Esophagus muscularis mucosa (tissue), 4 donors: ENCODE data around the gene ROBO1. TPM values are rescaled to one million over a fixed set of nuclear protein-coding genes. Genes with fewer than 3 reads are reported as not detected.

Experiments
- DNase-seq: peaks from one replicate; pipeline ENCODE4 v3.0.0-alpha.2; 2017; ENCODE audit errors: extremely low spot score
- H3K27ac ChIP-seq, 4 donors: fragments of 200-600 bp; sonication (generic); replicated peaks in 1 of 4; 1 replicate in 3 of 4; 2 replicates in 1 of 4; pipeline ENCODE4 v1.5.1; 2016 to 2019; ENCODE audit warnings: mild to moderate bottlenecking in 1 of 4
- H3K27me3 ChIP-seq, 4 donors: fragments of 200-600 bp; sonication (generic); one replicate each; pipeline versions ENCODE4 v1.5.1 to v1.6.0; 2016 to 2019
- H3K36me3 ChIP-seq, 4 donors: fragments of 200-600 bp; sonication (generic); one replicate each; pipeline ENCODE4 v1.5.1; 2016 to 2019
- H3K4me1 ChIP-seq, 4 donors: fragments of 200-600 bp; sonication (generic); one replicate each; pipeline ENCODE4 v1.5.1; 2016 to 2019
- H3K4me3 ChIP-seq, 4 donors: fragments of 200-600 bp; sonication (generic); 1 replicate in 2 of 4; 2 replicates in 2 of 4; pipeline ENCODE4 v1.5.1; 2016 to 2019; ENCODE audit warnings: mild to moderate bottlenecking in 4 of 4, moderate library complexity in 1 of 4
- H3K9me3 ChIP-seq, 4 donors: fragments of 200-600 bp; sonication (generic); 1 replicate in 3 of 4; 2 replicates in 1 of 4; pipeline ENCODE4 v1.5.1; 2016 to 2019
- EP300 ChIP-seq: sonication (generic); formaldehyde crosslinking; IDR thresholded peaks from one replicate; pipeline ENCODE4 v1.6.1; 2017; ENCODE audit warnings: antibody characterized with exemption
- POLR2A ChIP-seq: fragments of 450-650 bp; IDR thresholded peaks from one replicate; pipeline ENCODE4 v1.6.1; 2017; ENCODE audit warnings: antibody characterized with exemption, moderate library complexity, mild to moderate bottlenecking, low read depth
- POLR2AphosphoS5 ChIP-seq, 2 donors: sonication (generic); formaldehyde crosslinking; IDR thresholded peaks; one replicate each; pipeline ENCODE4 v1.6.1; 2017; ENCODE audit warnings: antibody characterized with exemption in 2 of 2
- WGBS: methylation state at CpG from one replicate; pipeline ENCODE4 v1.1.5; 2018; 5-methylcytosine and 5-hydroxymethylcytosine counted together
- intact Hi-C: fragments of 100-400 bp; cut with DNase I; formaldehyde crosslinking; loops from one replicate; pipeline ENCODE4 v1.15.1; 2023
- total RNA-seq, 4 donors: library from RNA; depleted of rRNA; stranded (reverse); fragments of >200 nt; gene quantifications; one replicate each; pipeline versions ENCODE4 v1.1.0 to v1.2.1, GENCODE V29; 2016
- TF ChIP-seq, protein P1 (sequence below), 3 experiments: fragments of 200-600 bp in 2 of 3; fragments of 450-650 bp in 1 of 3; sonication (generic) in 2 of 3; IDR thresholded peaks; one replicate each; pipeline ENCODE4 v1.5.1; 2017 to 2019; ENCODE audit warnings: antibody characterized with exemption in 3 of 3, mild to moderate bottlenecking in 2 of 3, moderate library complexity in 1 of 3

The ROBO1 gene
- total RNA-seq, 4 donors from 2014 or later = 9.6 to 14.2 (median 12.6) TPM

DNA sequence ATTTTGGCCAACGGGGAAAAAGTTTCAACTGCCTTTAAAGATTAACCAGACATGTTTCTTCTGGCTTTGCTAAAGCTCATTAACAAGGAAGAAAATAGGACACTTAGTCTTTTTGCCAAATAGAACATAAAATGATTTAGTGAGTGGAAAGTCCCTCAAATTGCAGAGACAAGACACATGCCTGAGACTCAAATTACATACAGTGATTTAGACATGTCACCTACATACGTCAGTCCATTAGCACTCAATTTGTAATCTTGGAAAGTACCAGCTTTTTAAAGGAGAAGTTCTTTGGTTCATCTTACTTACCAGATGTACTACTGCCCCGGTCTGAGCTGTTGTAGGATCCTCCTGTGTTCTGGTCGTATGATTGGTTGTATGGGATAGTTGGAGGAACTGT, 1134.2 kb downstream of the ROBO1 start:
- no peak overlapping the region for H3K27ac ChIP-seq
- no peak for DNase-seq
- WGBS = 68% methylated on average over 4 of the region's 4 CpGs
- intact Hi-C loops = no loop called here
- TF ChIP-seq, protein P1, sequence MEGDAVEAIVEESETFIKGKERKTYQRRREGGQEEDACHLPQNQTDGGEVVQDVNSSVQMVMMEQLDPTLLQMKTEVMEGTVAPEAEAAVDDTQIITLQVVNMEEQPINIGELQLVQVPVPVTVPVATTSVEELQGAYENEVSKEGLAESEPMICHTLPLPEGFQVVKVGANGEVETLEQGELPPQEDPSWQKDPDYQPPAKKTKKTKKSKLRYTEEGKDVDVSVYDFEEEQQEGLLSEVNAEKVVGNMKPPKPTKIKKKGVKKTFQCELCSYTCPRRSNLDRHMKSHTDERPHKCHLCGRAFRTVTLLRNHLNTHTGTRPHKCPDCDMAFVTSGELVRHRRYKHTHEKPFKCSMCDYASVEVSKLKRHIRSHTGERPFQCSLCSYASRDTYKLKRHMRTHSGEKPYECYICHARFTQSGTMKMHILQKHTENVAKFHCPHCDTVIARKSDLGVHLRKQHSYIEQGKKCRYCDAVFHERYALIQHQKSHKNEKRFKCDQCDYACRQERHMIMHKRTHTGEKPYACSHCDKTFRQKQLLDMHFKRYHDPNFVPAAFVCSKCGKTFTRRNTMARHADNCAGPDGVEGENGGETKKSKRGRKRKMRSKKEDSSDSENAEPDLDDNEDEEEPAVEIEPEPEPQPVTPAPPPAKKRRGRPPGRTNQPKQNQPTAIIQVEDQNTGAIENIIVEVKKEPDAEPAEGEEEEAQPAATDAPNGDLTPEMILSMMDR (IDR thresholded peaks at IDR 0.05) = no peak
- TF ChIP-seq POLR2A (no peak), EP300 (no peak), POLR2AphosphoS5 (IDR thresholded peaks at IDR 0.05) (no peak)
- H3K27me3 ChIP-seq = no peaks in the 10 kb centered on the region
- no peaks in the 10 kb centered on the region for H3K9me3 ChIP-seq
- H3K36me3 ChIP-seq = no peaks in the 10 kb centered on the region
- no peak overlapping the region for H3K4me3 ChIP-seq
- H3K4me1 ChIP-seq = no peaks in the 10 kb centered on the region

DNA sequence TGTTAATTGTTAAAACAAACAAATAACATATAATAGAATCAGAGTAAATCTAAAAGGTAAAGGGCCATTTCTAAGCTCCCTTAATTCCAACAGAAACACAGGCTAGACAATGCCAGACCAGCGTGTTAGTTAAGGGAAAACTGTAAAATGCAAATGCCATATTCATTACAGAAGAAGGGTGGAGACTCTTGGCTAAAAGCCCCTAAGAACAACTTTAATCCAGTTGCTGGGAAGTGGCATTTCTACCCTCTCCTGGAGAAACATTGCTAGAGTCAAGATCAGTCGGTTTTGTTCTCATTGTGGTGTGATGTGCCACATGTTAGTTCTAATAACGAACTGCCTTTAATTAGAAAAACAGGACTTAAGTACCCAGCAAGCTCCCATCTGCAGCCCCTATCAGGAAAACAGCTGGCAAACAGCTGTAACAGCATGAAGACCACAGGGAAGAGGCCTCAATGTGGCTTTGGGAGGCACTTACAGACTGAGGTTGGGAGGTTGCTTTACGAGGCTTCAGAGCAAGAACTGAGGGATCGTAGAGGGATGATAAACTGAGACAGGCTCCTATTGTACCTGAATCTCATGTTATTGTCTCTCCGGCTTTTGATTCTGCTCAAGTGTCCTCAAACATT, 1134.8 kb downstream of the ROBO1 start:
- H3K4me1 ChIP-seq = no peaks in the 10 kb centered on the region
- intact Hi-C loops = no loop called here

DNA sequence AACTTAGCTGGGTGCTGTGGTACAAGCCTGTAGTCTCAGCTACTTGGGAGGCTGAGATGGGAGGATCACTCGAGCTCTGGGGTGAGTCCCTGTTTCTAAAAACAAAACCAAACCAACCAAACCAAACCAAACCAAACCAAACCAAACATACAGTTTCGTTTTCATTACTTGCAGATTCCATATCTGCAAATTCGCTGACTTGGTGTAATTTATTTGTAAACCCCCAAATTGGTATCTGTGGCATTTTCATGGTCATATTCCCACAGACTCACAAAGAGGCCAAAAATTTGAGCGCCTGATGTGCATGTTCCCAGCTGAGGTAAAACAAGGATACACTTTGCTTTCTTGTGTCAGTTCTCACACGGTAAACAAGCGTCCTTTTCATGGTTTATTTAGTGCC, 1138.3 kb downstream of the ROBO1 start:
- H3K4me3 ChIP-seq = no peak overlapping the region
- no peaks in the 10 kb centered on the region for H3K9me3 ChIP-seq
- 93% methylated on average over 6 of the region's 6 CpGs for WGBS
- no peaks in the 10 kb centered on the region for H3K4me1 ChIP-seq
- TF ChIP-seq EP300 (no peak), POLR2AphosphoS5 (IDR thresholded peaks at IDR 0.05) (no peak)
- TF ChIP-seq, protein P1 (IDR thresholded peaks at IDR 0.05) = no peak
- no peaks in the 10 kb centered on the region for H3K27me3 ChIP-seq
- H3K27ac ChIP-seq = no peak overlapping the region
- H3K36me3 ChIP-seq = peaks cover 0 to 10% (median 2%) of the 10 kb centered on the region in 4 donors
- DNase-seq = no peak
- intact Hi-C loops = no loop called here

More for the DNA sequence above, 1134.8 kb downstream of the ROBO1 start:
- Histone ChIP-seq H3K4me3 (no peak overlapping the region), H3K27ac (no peak overlapping the region), H3K9me3 (no peaks in the 10 kb centered on the region), H3K27me3 (no peaks in the 10 kb centered on the region), H3K36me3 (no peaks in the 10 kb centered on the region)
- no peak for DNase-seq
- WGBS = 72% methylated on average over 6 of the region's 6 CpGs
- TF ChIP-seq POLR2A (no peak), EP300 (no peak), POLR2AphosphoS5 (IDR thresholded peaks at IDR 0.05) (no peak)
- TF ChIP-seq, protein P1 (IDR thresholded peaks at IDR 0.05) = no peak

DNA sequence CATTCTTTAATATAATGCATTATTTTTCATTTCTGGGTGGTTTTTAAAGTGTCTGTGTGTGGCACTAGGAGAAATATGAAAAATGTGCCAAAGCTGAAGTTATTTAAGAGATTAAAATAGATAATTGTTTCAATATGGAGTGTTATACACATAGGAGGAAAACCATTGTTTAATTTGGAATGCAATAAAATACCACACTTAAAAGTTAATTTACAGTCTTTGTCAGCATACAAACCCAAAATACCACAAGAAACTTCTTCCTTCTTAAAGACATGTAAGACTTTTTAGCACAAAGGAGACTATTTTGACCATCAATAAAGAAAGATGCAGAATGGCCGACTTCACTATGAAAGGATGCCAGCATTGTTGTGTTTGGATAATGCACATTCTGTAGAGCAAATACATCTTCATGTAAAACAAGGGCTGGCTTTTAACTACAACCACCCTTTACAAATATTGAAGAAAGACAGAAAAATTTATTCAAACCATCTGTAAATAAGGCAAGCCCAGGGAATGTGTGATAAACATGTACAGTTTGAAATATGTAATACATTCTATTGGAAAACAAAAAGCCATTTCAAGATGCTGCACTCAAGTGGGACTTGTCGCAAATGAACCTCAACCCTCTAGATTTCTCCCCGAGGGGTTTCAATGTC, 1146.6 kb downstream of the ROBO1 start:
- no peak overlapping the region for H3K4me3 ChIP-seq
- peaks cover 0 to 5% (median 0%) of the 10 kb centered on the region in 4 donors for H3K36me3 ChIP-seq
- no peak overlapping the region for H3K27ac ChIP-seq
- no peak for DNase-seq
- intact Hi-C loops = no loop called here
- H3K9me3 ChIP-seq = no peaks in the 10 kb centered on the region
- H3K27me3 ChIP-seq = no peaks in the 10 kb centered on the region
- H3K4me1 ChIP-seq = no peaks in the 10 kb centered on the region
- 78% methylated on average over 3 of the region's 3 CpGs for WGBS
- no peak for TF ChIP-seq POLR2A
- no peak for TF ChIP-seq POLR2AphosphoS5 (IDR thresholded peaks at IDR 0.05)
- TF ChIP-seq, protein P1 (IDR thresholded peaks at IDR 0.05) = no peak
- TF ChIP-seq EP300 = no peak
